Hepatocyte (in vitro differentiated cells): ENCODE measurements around the gene TMEM175. TPM values are rescaled to one million over a fixed set of nuclear protein-coding genes. Genes with fewer than 3 reads are reported as not detected.

Source experiments
- DNase-seq: peaks from one replicate; pipeline ENCODE4 v3.0.0-alpha.2; 2016; ENCODE audit warnings: low spot score
- H2AFZ ChIP-seq: fragments of 200-600 bp; sonication (generic); 2 replicates; pipeline ENCODE4 v1.6.0; 2016; ENCODE audit warnings: antibody characterized with exemption, mild to moderate bottlenecking
- H3K27ac ChIP-seq: fragments of 200-600 bp; sonication (generic); 2 replicates; pipeline ENCODE4 v1.5.1; 2016; ENCODE audit warnings: mild to moderate bottlenecking
- H3K27me3 ChIP-seq: fragments of 200-600 bp; sonication (generic); 2 replicates; pipeline ENCODE4 v1.6.1; 2016
- H3K36me3 ChIP-seq: fragments of 200-600 bp; sonication (generic); replicated peaks from 2 replicates; pipeline ENCODE4 v1.5.1; 2016; ENCODE audit warnings: low read depth; ENCODE audit not compliant: insufficient read depth
- H3K4me1 ChIP-seq: fragments of 200-600 bp; sonication (generic); 2 replicates; pipeline ENCODE4 v1.5.1; 2016; ENCODE audit warnings: mild to moderate bottlenecking, moderate library complexity; ENCODE audit not compliant: insufficient read depth
- H3K4me2 ChIP-seq: fragments of 200-600 bp; sonication (generic); 2 replicates; pipeline ENCODE4 v1.6.0; 2016
- H3K4me3 ChIP-seq: fragments of 200-600 bp; sonication (generic); 2 replicates; pipeline ENCODE4 v1.5.1; 2016; ENCODE audit warnings: mild to moderate bottlenecking
- H3K79me2 ChIP-seq: fragments of 200-600 bp; sonication (generic); 2 replicates; pipeline ENCODE4 v1.6.0; 2017; ENCODE audit warnings: mild to moderate bottlenecking
- H3K9me2 ChIP-seq: fragments of 200-600 bp; sonication (generic); replicated peaks from 2 replicates; pipeline ENCODE4 v1.6.0; 2017; ENCODE audit warnings: mild to moderate bottlenecking; ENCODE audit not compliant: insufficient read depth
- H3K9me3 ChIP-seq: fragments of 200-600 bp; sonication (generic); 2 replicates; pipeline ENCODE4 v1.5.1; 2016; ENCODE audit warnings: low read depth, mild to moderate bottlenecking
- H4K20me1 ChIP-seq: fragments of 200-600 bp; sonication (generic); 2 replicates; pipeline ENCODE4 v1.6.0; 2016; ENCODE audit warnings: mild to moderate bottlenecking; ENCODE audit not compliant: insufficient read depth, poor library complexity, severe bottlenecking
- CTCF ChIP-seq: fragments of 200-600 bp; sonication (generic); IDR thresholded peaks from 2 replicates; pipeline ENCODE4 v1.5.1; 2016; ENCODE audit warnings: antibody characterized with exemption, mild to moderate bottlenecking; ENCODE audit not compliant: poor library complexity
- EZH2 ChIP-seq: fragments of 200-600 bp; sonication (generic); IDR thresholded peaks from 2 replicates; pipeline ENCODE4 v1.6.1; 2016; ENCODE audit warnings: antibody characterized with exemption, mild to moderate bottlenecking, borderline replicate concordance
- EZH2phosphoT487 ChIP-seq: fragments of 200-600 bp; sonication (generic); IDR thresholded peaks from one replicate; pipeline ENCODE4 v1.6.1; 2018; ENCODE audit warnings: antibody characterized with exemption, mild to moderate bottlenecking, low read depth, moderate library complexity; ENCODE audit not compliant: unreplicated experiment, severe bottlenecking
- WGBS: methylation state at CpG from one replicate; pipeline ENCODE4 v1.1.6; 2016; ENCODE audit warnings: low lambda C conversion rate; ENCODE audit errors: missing lambda C conversion rate; 5-methylcytosine and 5-hydroxymethylcytosine counted together
- polyA plus RNA-seq: library from polyadenylated mRNA; unstranded; fragments of >200 nt; fragmentation: Nextera tagmentation; extraction: Ambion mirVana; gene quantifications from 2 replicates; pipeline ENCODE4 v1.2.1, GENCODE V29; 2016
- total RNA-seq: library from RNA; depleted of rRNA; stranded (reverse); fragments of >200 nt; gene quantifications from 2 replicates; pipeline ENCODE4 v1.2.3, GENCODE V29; 2014

TMEM175 gene
- total and polyA plus RNA-seq, 2 experiments from 2014 or later, result 14.8 to 31.4 TPM

- Histone ChIP-seq H3K9me2 (no peaks in the 10 kb centered on the region), H3K27ac (no peak overlapping the region), H3K79me2 (no peaks in the 10 kb centered on the region), H3K36me3 (no peaks in the 10 kb centered on the region), H3K27me3 (no peaks in the 10 kb centered on the region), H4K20me1 (no peaks in the 10 kb centered on the region), H3K9me3 (no peaks in the 10 kb centered on the region), H3K4me3 (no peak overlapping the region), H2AFZ (no peak overlapping the region), H3K4me2 (no peak overlapping the region), H3K4me1 (peaks cover 3% of the 10 kb centered on the region)
- 96% methylated on average over 26 of the region's 62 CpGs for WGBS
- no peak for DNase-seq
- TF ChIP-seq EZH2 (no peak), CTCF (no peak), EZH2phosphoT487 (no peak)
Measured at GRCh38 chr4:946517-947471, 14.5 kb downstream of the TMEM175 start.

GRCh38 chr4:947491-947971 lies 15.3 kb downstream of the TMEM175 start:
- DNase-seq, result no peak
- no peak overlapping the region for H3K4me3 ChIP-seq
- no peaks in the 10 kb centered on the region for H3K79me2 ChIP-seq
- H3K9me2 ChIP-seq, result no peaks in the 10 kb centered on the region
- 91% methylated on average over 19 of the region's 19 CpGs for WGBS
- no peak overlapping the region for H3K4me2 ChIP-seq
- no peaks in the 10 kb centered on the region for H4K20me1 ChIP-seq
- H3K36me3 ChIP-seq, result no peaks in the 10 kb centered on the region
- H3K27me3 ChIP-seq, result no peaks in the 10 kb centered on the region
- no peak for TF ChIP-seq EZH2
- TF ChIP-seq CTCF, result no peak
- no peak for TF ChIP-seq EZH2phosphoT487
- peaks cover 3% of the 10 kb centered on the region for H3K4me1 ChIP-seq
- no peak overlapping the region for H2AFZ ChIP-seq
- H3K9me3 ChIP-seq, result no peaks in the 10 kb centered on the region
- no peak overlapping the region for H3K27ac ChIP-seq

GRCh38 chr4:948101-948935 lies 16.1 kb downstream of the TMEM175 start:
- 76% methylated on average over 32 of the region's 33 CpGs for WGBS
- no peaks in the 10 kb centered on the region for H3K9me3 ChIP-seq
- no peaks in the 10 kb centered on the region for H3K79me2 ChIP-seq
- H3K9me2 ChIP-seq, result no peaks in the 10 kb centered on the region
- H3K4me1 ChIP-seq, result peaks cover 3% of the 10 kb centered on the region
- no peaks in the 10 kb centered on the region for H3K27me3 ChIP-seq
- no peak overlapping the region for H3K4me3 ChIP-seq
- H4K20me1 ChIP-seq, result no peaks in the 10 kb centered on the region
- peak; percentile 34 for DNase-seq
- TF ChIP-seq EZH2phosphoT487 (no peak), EZH2 (no peak), CTCF (no peak)
- H3K4me2 ChIP-seq, result no peak overlapping the region
- no peak overlapping the region for H2AFZ ChIP-seq
- H3K27ac ChIP-seq, result no peak overlapping the region
- H3K36me3 ChIP-seq, result no peaks in the 10 kb centered on the region
